GM19455 (cell line): ENCODE measurements around the gene FAM43B.

ENCODE experiments used
- ATAC-seq: cut with Tn5 transposase; IDR thresholded peaks from one replicate; pipeline ENCODE4 v1.9.1; 2021; ENCODE audit not compliant: unreplicated experiment

The FAM43B gene

DNA sequence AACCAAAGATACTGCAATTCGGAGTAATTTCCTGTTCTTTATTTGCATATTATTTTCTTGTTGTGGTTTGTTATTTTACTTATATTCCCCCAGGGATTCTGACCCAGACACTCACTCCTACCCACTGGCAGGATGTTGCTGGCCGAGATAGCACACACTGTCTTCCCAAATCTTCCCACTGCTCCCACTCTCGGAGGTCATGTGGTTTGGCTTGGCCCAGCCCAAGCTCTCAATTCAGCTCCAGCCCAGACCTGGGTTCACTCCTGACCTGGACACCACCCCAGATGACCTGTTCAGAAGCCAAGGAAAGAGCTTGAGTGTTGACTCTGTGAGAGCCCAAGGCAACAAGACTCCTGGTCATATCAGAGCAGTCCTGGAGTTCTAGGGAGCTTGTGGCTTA is 1.2 kb upstream of the FAM43B start:
- no peak for ATAC-seq

DNA sequence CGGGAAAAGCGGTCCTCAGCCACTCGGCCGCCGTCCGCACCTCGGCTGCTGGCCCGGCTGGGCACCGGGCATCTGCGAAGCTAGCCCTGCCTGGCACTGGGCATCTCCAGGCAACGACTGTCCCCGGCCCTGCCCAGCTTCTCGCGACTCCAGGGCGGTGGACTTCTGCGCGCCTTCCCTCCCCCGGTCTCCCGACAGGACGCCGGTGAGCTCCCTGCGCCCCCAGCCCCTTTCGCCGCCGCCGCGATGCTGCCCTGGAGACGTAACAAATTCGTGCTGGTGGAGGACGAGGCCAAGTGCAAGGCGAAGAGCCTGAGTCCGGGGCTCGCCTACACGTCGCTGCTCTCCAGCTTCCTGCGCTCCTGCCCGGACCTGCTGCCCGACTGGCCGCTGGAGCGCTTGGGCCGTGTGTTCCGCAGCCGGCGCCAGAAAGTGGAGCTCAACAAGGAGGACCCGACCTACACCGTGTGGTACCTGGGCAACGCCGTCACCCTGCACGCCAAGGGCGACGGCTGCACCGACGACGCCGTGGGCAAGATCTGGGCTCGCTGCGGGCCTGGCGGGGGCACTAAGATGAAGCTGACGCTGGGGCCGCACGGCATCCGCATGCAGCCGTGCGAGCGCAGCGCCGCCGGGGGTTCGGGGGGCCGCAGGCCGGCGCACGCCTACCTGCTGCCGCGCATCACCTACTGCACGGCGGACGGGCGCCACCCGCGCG is 514 bp downstream of the FAM43B start:
- ATAC-seq: no peak

DNA sequence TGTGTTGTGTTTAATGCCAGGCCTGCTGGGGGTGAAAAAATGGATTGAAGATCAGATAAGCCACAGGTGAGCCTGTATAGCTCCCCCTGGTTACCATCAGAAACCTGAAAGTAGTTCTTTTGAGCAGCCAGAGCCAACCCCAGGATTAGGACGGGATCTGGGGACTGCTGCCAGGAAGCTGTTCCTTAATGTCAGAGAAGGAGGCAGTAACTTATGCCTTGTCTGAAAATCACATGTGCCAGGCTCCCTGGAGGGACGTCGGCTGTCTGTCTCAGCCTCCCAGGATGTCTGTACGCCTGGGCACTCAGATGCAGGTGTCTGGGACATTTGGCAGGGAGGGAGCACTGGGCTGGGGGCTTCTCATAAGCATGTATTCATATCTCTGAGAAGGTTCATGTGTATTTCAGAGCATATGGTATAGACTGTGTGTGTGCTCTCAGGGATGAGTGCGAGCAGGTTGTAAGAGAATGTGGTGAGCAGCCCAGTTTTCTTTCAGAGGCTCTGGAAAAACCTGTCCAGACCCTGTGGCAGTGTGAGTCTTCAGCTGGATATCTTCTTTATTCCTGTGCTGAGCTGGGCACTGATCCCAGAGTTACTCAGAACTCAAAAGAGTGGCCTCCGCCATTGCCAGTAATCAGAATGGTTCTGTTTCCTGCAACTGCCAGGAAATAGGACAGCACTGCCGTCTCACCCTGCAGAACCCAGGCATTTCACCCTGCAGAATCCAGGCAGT is 2.8 kb downstream of the FAM43B start:
- ATAC-seq: no peak

DNA sequence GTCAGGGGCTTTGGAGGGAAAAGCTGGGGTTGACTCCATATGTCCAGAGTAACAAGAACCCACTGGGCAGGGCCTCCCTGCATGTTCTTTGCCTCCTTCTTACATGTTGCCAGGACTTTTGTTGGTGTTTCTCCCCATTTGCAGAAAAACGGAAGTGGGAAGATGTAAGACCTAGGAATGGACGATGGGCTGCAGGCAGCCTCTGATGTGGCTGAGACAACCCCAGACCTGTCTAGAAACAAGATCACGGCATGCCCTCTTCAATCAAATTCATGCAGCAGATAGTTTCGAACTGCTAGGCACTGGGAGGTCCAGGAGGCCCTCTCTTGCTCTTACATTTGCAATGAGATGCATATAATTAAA is 3.4 kb downstream of the FAM43B start:
- no peak for ATAC-seq

DNA sequence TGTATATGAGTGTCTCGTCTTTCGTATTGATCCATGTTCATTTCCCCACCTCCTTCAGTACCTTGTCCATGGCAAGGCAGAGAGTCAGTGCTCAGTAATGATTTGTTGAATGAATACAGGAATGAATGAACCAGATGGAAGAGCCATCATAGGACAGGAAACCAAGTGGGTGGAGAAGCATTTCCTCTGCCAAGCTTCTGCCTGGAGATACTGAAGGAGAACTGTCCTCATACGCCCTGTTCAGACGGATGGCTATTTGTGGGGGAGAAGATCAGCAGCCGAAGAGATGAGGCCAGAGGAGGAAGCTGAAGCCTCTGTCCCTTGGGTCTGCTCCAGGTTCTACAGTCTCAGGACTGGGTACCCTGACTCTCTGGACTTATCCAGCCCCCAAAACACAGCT is 5.8 kb downstream of the FAM43B start:
- no peak for ATAC-seq

DNA sequence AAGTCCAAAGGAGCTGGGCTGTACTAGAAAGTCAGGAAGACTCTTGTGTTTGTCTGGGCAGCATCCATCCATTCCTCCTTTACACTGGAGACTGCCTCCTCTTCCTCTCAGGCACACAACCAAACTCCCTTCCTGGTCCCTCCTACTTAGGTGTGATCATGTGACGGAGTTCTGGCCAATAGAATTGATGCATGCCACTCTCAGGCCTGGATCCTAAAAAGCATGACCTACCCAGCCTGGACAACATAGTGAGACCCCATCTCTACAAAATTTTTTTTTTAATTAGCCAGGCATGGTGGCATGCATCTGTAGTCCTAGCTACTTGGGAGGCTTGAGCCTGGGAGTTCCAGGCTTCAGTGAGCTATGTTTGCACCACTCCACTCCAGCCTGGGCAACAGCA is 8.6 kb downstream of the FAM43B start:
- ATAC-seq: no peak

DNA sequence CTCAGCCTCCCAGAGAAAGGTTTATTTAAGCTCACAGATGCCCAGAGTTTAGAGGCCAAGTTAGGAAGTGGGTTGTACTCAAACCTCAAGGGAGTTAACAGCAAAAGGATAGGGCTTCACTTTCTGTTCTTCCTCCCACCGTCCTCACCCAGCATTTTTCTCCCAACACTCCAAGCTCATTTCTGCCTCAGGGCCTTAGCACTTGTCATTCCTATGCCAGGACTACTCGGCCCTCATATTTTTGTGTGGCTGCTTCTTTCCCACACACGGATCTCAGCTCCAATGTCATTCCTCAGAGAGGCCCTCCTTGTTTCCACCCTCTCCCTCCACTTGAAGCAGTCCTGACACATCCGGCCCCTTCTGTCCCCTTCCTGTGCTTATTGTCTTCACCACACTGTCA is 12.9 kb downstream of the FAM43B start:
- ATAC-seq: no peak

DNA sequence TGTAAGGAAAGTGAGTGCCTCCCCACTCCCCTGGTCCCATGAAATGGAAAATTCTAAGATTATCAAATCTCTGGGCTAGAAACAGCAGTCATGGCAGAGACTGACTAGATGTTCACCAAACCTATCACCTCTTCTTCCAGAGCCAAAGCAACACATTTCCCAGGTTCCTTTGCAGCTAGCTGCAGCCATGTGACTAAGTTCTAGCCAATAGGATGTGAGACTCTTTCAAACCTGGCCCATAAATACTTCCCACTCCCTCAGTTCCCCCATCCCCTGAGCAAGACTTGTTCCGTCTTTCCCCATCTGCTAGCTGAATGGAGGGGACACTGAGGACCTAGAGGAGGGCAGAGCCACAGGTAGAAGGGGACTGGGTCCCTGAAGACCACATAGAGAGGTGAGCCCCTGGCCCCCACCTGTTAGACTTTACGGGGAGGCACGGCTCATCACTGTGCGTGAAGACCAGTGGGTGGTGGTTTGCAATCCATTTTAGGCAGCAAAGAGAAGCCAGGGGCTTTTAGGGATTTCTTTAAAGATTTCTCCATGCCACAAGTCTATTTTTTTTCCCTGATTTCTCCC is 17.2 kb downstream of the FAM43B start:
- no peak for ATAC-seq

DNA sequence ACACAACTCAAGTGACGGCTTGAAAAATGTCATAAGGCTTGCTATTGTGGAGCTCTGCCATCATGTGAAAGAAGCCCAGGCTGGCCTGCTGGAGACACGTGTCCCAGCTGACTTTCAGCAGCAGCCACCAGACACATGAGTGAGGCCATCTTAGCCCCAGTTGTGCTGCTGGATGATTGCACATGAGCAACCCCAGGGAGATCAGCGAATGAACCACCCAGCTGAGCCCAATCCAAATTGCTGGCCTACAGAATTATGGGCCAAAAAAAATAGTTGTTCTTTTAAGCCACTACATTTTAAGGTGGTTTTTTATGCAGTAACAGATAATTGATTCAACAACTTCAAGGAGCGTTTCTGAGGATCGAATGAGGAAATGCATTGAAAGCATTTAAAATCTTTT is 19.1 kb downstream of the FAM43B start:
- ATAC-seq: no peak

DNA sequence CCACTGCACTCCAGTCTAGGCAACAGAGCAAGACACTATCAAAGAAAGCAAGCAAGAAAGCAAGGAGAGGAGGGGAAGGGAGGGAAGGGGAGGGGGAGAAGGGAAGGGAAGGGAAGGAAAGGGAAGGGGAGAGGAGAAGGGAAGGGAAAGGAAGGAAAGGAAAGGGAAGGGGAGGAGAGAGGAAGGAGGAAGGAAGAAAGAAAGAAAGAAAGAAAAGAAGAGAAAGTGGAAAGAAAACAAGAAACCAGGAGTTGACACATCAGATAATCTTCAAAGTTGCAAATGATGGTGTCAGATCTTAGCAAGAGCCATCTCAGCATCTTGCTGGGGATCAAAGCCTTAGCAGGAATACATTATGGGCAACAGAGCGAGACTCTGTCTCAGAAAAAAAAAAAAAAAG is 21.6 kb downstream of the FAM43B start:
- no peak for ATAC-seq

DNA sequence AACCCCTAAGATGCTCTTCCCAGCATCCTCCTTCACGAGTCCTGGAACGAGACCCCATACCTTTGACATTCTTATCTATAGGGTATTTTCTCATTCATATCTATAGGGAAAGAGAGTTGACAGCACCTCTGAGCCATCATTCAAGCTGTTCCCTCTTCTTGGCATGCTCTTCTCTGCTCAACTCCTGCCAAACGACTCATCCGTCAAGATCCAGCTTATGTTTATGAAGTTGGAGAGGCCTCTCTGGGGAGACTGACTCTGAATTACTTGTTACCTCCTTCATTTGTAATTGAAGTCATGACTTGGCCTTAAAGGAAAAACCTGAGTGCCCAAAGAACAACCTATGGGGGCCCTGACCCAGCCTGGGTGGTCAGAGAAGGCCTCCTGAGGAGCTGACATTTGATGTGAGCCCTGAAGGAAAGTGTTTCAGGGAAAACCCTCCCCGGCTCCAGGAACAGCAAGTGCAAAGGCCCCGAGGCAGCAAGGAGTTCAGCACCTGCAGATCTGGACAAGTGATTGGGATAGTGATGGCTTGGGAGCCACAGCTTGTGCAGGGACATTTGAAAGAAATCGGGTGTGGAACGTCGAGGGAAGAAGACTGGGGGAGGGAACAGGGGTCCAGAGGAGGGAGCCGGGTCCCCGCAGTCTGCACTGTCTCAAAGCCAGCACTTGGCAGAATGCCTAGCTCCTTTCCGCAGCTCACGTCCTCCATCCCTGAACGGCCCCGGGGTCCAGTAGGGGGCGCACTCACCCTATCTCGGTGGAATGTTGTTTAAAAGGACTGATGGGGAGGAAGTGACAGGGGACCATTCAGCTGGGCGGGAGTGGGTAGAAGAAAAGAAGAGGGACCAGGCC is 22.5 kb downstream of the FAM43B start:
- ATAC-seq: no peak

DNA sequence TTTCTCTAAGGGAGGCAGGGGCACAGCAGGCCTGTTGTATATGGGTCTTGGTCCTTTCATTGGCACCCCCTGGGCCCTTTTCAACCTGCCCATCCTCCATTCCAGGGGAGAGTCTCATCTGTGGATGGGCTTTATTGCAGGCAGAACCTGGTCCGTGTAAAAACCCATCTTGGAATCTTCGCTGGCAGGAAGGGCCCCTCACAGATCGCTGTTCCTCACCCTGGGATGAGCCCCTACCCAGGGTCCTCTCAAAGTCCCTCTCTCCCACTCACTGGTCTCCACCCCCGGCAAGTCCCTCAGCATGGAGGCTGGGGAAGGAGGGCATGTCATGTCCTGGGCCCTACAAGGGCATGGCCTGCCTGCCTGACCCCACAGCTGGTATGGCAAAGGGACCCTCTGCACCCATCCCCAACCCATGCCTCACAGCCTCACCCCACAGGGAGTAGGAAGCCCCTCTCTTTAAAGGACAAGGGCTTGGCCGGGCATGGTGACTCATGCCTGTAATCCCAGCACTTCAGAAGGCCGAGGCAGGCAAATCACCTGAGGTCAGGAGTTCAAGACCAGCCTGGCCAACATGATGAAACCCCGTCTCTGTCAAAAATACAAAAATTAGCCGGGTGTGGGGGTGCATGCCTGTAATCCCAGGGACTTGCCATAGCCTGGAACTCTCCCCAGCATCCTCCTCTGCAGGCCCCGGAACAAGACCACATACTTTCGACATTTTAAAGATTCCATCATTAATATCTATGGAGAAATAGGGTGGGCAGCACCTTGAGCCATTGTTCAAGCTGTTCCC is 23.4 kb downstream of the FAM43B start:
- ATAC-seq: no peak

DNA sequence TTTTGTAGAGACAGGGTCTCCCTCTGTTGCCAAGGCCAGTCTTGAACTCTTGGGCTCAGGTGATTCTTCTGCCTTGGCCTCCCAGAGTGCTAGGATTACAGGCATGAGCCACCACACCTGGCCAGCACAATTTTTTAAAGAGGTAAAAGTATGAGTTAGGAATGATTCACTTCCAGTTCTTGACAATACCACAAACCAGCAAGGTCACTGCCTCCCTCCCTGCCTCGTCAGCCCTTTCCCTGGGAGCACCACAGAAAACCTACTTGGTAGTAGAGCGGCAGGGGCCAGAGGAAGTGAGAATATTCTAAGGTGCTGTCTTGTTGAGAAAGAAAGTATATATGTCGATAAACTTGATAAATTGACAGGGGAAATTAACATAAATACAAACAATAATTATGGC is 25.7 kb downstream of the FAM43B start:
- no peak for ATAC-seq

DNA sequence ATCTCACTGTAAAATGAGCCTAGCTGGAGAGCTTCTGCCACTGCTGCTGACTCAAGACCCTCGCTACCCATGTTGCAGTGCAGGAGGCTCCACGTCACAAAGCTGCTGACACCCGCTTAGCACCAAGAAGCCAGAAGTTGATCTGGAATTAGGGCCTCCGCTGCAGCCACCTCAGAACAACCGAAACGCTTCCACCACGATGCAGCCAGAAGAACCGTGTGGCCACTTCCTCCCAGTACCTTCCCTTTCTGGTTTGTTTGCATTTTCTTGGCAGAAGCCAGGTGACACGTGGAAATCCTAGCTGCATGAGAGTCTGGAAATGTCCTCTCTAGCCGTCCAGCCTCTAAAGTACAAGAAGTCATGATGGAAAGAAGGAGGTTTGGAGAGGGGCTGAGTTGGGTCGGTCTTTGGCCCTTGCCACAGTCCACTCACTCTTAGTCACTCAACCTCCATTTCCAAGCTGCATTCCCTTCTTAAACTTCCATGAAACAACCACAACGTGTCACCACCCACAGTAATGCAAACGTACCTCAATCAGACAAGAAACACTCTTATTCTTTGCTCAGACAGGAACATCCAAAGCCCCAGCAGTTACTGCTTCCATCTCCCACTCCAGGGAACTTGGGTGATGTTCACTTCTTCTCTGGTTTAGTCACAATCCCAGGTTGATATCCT is 26.5 kb downstream of the FAM43B start:
- no peak for ATAC-seq

DNA sequence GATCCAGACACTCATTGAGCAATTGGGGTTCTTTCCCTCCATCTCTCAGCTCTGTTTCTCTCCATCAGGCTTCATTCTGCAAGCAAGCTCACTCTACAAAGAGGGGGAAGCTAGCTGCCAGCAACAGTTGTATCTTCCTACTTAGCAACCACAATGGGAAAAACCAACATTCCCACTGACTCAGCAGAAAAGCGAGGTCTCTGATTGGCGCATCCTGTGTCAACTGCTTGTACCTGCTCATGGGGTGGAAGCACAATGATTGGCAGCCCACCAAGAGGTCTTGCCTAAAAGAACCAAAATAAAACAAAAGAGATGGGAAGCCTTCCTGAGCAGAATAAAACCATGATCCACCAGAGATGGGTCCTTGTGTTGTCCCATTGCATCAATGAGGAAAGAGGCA is 32.5 kb downstream of the FAM43B start:
- ATAC-seq: no peak

DNA sequence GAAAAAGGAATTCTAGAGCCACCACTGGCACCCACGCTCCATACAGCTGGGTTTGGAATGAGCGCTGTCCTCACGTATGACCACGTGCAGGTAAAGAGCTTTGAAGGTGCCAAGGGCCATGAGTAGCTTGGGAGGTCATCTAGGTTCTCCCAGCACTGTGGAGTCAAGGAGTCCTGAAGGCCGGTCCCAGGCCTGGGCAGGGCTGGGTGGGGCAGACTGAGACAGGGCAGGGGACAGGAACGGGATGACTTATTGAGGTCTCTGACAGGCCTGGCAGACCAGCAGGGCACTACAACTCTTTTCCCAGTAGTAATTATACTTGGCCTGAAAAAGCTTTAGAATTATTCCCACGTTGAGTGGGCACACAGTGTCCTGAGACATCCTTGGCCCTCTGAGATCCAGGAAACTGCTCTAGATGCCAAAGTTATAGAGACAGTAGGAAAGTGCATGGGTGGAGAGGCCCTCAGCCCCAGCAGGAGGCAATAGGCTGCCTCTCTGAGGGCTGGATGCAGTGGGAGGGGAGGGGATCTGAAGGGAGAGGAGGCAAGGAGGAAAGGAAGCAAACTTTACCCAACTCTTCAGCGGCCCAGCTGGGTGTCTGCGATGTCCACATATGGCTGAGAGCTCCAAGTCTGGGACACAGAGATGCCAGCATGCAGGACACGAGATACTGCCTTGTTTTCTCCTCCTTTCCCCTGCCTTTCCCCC is 34.7 kb downstream of the FAM43B start:
- ATAC-seq: no peak

DNA sequence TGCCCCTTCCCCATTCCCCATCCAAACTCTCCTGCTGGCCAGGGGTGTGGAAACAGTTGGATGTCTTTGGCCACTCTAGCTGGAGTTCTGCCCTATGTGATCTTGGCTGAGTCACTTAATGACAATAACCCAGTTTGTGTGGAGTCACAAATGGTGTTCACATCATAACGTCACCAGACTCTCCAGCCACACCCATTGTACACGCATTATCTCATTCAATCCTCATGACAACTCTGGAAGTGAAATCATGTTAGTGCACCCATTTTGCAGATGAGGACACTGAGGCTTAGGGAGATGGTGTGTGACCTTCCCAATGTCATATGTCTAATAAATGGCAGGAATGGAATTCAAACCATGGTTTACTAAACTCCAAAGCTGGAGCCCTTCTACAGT is 35.3 kb downstream of the FAM43B start:
- ATAC-seq: no peak

DNA sequence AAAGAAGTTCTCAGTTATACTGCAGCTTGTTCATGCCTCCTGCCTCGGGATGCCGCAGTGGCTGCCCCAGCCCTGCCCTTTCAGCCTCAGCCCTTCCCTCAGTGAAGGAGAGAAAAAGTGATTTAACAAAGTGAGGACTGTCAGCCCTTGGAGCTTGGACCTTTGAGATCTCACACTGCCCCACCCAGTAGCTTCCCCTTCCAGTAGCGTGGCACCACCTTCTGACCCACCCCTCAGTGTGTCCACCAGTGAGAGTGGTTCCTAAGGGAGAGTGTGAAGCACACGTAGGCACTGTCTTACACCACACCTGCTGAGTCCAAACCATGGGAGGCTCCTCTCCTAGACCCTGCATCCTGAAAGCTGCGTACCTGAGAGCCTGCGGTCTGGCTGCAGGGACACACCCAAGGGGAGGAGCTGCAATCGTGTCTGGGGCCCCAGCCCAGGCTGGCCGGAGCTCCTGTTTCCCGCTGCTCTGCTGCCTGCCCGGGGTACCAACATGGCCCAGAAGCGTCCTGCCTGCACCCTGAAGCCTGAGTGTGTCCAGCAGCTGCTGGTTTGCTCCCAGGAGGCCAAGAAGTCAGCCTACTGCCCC is 36.4 kb downstream of the FAM43B start, which contains the start of gene CDA:
Gene CDA (plus strand): TSS at position 464 of the 592 bp plus-strand sequence. CDS start 33 bp downstream, at position 497.
- no peak for ATAC-seq
